H1 (cell line): ENCODE data around the gene NAA40. TPM values are rescaled to one million over a fixed set of nuclear protein-coding genes. Genes with fewer than 3 reads are reported as not detected.

ENCODE experiments used
- CTCF ChIA-PET: fragments of 300-600 bp; sonication (Branson Sonifier 250); formaldehyde crosslinking; loops from one replicate; lab custom pipeline; 2021; ENCODE audit not compliant: partially characterized antibody; lab: Charles Lee
- POLR2A ChIA-PET: fragments of 300-600 bp; sonication (Branson Sonifier 250); formaldehyde crosslinking; loops from one replicate; lab custom pipeline; 2021; ENCODE audit warnings: inconsistent platforms; ENCODE audit not compliant: partially characterized antibody; lab: Charles Lee
- DNase-seq, 2 experiments: peaks; one replicate each; pipeline versions ENCODE4 v3.0.0 to v3.0.0-alpha.2; 2010 to 2022; ENCODE audit warnings: low spot score in 2 of 2, low read depth in 1 of 2, mixed read lengths in 1 of 2
- FAIRE-seq: peaks from 2 replicates; lab custom pipeline; 2011; peaks lifted over from hg19 to GRCh38; lab: Jason Lieb, UNC
- H2AFZ ChIP-seq: 2 replicates; pipeline ENCODE4 v1.8.1; 2012; ENCODE audit warnings: low read length, inconsistent platforms
- H2AK5ac ChIP-seq: 2 replicates; pipeline ENCODE4 v1.6.1; 2013; ENCODE audit warnings: low read depth, low read length
- H2BK120ac ChIP-seq: replicated peaks from 2 replicates; pipeline ENCODE3; 2013; ENCODE audit warnings: low read depth, low read length, inconsistent platforms
- H2BK12ac ChIP-seq: 2 replicates; pipeline ENCODE4 v1.6.1; 2013; ENCODE audit warnings: low read depth, low read length
- H2BK15ac ChIP-seq: 2 replicates; pipeline ENCODE4 v1.6.1; 2013; ENCODE audit warnings: low read length
- H2BK20ac ChIP-seq: 2 replicates; pipeline ENCODE4 v1.6.1; 2013; ENCODE audit warnings: low read length
- H2BK5ac ChIP-seq: 2 replicates; pipeline ENCODE4 v1.6.1; 2013; ENCODE audit warnings: low read depth, low read length
- H3K14ac ChIP-seq: 2 replicates; pipeline ENCODE4 v1.6.1; 2013; ENCODE audit warnings: inconsistent platforms; ENCODE audit not compliant: insufficient read length
- H3K18ac ChIP-seq: 2 replicates; pipeline ENCODE4 v1.6.1; 2013; ENCODE audit warnings: low read length; ENCODE audit errors: extremely low read depth
- H3K23ac ChIP-seq: 2 replicates; pipeline ENCODE4 v1.6.1; 2013; ENCODE audit warnings: inconsistent platforms; ENCODE audit not compliant: insufficient read length
- H3K23me2 ChIP-seq: 2 replicates; pipeline ENCODE4 v1.6.1; 2013; ENCODE audit warnings: low read depth, low read length
- H3K27ac ChIP-seq: 2 replicates; pipeline ENCODE4 v1.6.1; 2011; ENCODE audit warnings: low read depth, low read length, inconsistent platforms
- H3K27me3 ChIP-seq, 4 experiments: replicated peaks in 1 of 4; 1 replicate in 1 of 4; 2 replicates in 3 of 4; pipeline versions ENCODE4 v1.6.1 to v1.8.1; 2011 to 2013; ENCODE audit warnings: low read length in 3 of 4, mild to moderate bottlenecking in 3 of 4, inconsistent platforms in 2 of 4, mixed read lengths in 2 of 4, moderate library complexity in 1 of 4; ENCODE audit not compliant: control insufficient read depth in 3 of 4, insufficient read depth in 3 of 4; ENCODE audit errors: extremely low read depth in 1 of 4
- H3K36me3 ChIP-seq, 4 experiments: 2 replicates each; pipeline versions ENCODE4 v1.6.1 to v1.8.1; 2011 to 2013; ENCODE audit warnings: mild to moderate bottlenecking in 4 of 4, low read length in 3 of 4, moderate library complexity in 2 of 4, control low read depth in 1 of 4, inconsistent platforms in 1 of 4; ENCODE audit not compliant: insufficient read depth in 4 of 4, control insufficient read depth in 2 of 4
- H3K4ac ChIP-seq: replicated peaks from 2 replicates; pipeline ENCODE3; 2013; ENCODE audit warnings: low read length, low read depth, mixed read lengths, inconsistent platforms; ENCODE audit not compliant: insufficient read length
- H3K4me1 ChIP-seq, 4 experiments: replicated peaks in 1 of 4; 1 replicate in 1 of 4; 2 replicates in 3 of 4; pipeline versions ENCODE4 v1.6.1 to v1.8.1; 2011 to 2013; ENCODE audit warnings: low read length in 3 of 4, inconsistent platforms in 2 of 4, mixed read lengths in 1 of 4; ENCODE audit not compliant: insufficient read depth in 4 of 4, control insufficient read depth in 3 of 4
- H3K4me2 ChIP-seq, 2 experiments: 2 replicates each; pipeline versions ENCODE4 v1.6.1 to v1.8.1; 2011 to 2013; ENCODE audit warnings: low read depth in 2 of 2, low read length in 2 of 2, control low read depth in 1 of 2, inconsistent platforms in 1 of 2, mild to moderate bottlenecking in 1 of 2; ENCODE audit not compliant: insufficient read depth in 1 of 2
- H3K4me3 ChIP-seq, 4 experiments: fragments of 200-600, 300-600 bp in 1 of 4; sonication (generic), shearing (Covaris generic), sonication (Bioruptor Twin) in 1 of 4; 2 replicates each; pipeline versions ENCODE4 v1.5.1 to v1.8.1; 2011 to 2016; ENCODE audit warnings: low read length in 4 of 4, low read depth in 3 of 4, control low read depth in 2 of 4, inconsistent platforms in 2 of 4, mild to moderate bottlenecking in 2 of 4, mixed read lengths in 1 of 4, moderate library complexity in 1 of 4; ENCODE audit not compliant: insufficient read depth in 2 of 4; ENCODE audit errors: extremely low read depth in 1 of 4
- H3K56ac ChIP-seq: replicated peaks from 2 replicates; pipeline ENCODE3; 2013; ENCODE audit warnings: low read depth, mild to moderate bottlenecking, mixed read lengths, low read length, inconsistent platforms; ENCODE audit not compliant: insufficient read length
- H3K79me1 ChIP-seq: 2 replicates; pipeline ENCODE4 v1.6.1; 2013; ENCODE audit warnings: low read depth, low read length, control low read depth
- H3K79me2 ChIP-seq, 2 experiments: 2 replicates each; pipeline versions ENCODE4 v1.6.1 to v1.8.1; 2012 to 2013; ENCODE audit warnings: low read length in 2 of 2, mild to moderate bottlenecking in 2 of 2, inconsistent platforms in 1 of 2; ENCODE audit not compliant: insufficient read depth in 2 of 2, control insufficient read depth in 1 of 2
- H3K9ac ChIP-seq, 4 experiments: replicated peaks in 1 of 4; 1 replicate in 1 of 4; 2 replicates in 3 of 4; pipeline versions ENCODE4 v1.6.1 to v1.8.1; 2011 to 2013; ENCODE audit warnings: low read depth in 3 of 4, low read length in 3 of 4, control low read depth in 2 of 4, mild to moderate bottlenecking in 2 of 4, moderate library complexity in 2 of 4, inconsistent platforms in 1 of 4; ENCODE audit errors: extremely low read depth in 1 of 4
- H3K9me3 ChIP-seq, 2 experiments: 2 replicates each; pipeline versions ENCODE4 v1.6.1 to v1.8.1; 2012 to 2013; ENCODE audit warnings: mild to moderate bottlenecking in 2 of 2, moderate library complexity in 2 of 2, control low read depth in 1 of 2, inconsistent platforms in 1 of 2, low read depth in 1 of 2, low read length in 1 of 2, mixed read lengths in 1 of 2; ENCODE audit not compliant: insufficient read depth in 2 of 2
- H4K20me1 ChIP-seq, 2 experiments: replicated peaks in 1 of 2; 2 replicates each; pipeline versions ENCODE3 to v1.8.1; 2011 to 2013; ENCODE audit warnings: inconsistent platforms in 2 of 2, low read length in 2 of 2, mild to moderate bottlenecking in 1 of 2; ENCODE audit not compliant: insufficient read depth in 2 of 2, control insufficient read depth in 1 of 2
- H4K5ac ChIP-seq: 2 replicates; pipeline ENCODE4 v1.6.1; 2013; ENCODE audit warnings: low read length, low read depth, mixed read lengths, inconsistent platforms; ENCODE audit not compliant: insufficient read length
- H4K8ac ChIP-seq: 2 replicates; pipeline ENCODE4 v1.8.0; 2013; ENCODE audit warnings: mild to moderate bottlenecking, moderate library complexity, low read length, inconsistent platforms; ENCODE audit not compliant: insufficient read depth; ENCODE audit errors: extremely low read depth
- H4K91ac ChIP-seq: replicated peaks from 2 replicates; pipeline ENCODE3; 2013; ENCODE audit warnings: low read length, mixed read lengths, inconsistent platforms; ENCODE audit not compliant: insufficient read length
- BCL11A ChIP-seq, 2 experiments: IDR thresholded peaks; one replicate each; pipeline ENCODE4 v1.6.1; 2011; ENCODE audit warnings: low read depth in 2 of 2, low read length in 2 of 2, mild to moderate bottlenecking in 2 of 2
- EZH2 ChIP-seq: fragments of 200-600 bp; sonication (generic); IDR thresholded peaks from 2 replicates; pipeline ENCODE4 v1.7.1; 2012; ENCODE audit warnings: low read depth, mild to moderate bottlenecking, moderate library complexity, low read length, inconsistent platforms; ENCODE audit not compliant: severe bottlenecking
- GABPA ChIP-seq: IDR thresholded peaks from 2 replicates; pipeline ENCODE4 v1.6.1; 2011; ENCODE audit warnings: mild to moderate bottlenecking, low read length, moderate library complexity, borderline replicate concordance; ENCODE audit not compliant: insufficient read depth
- GTF2F1 ChIP-seq: IDR thresholded peaks from 2 replicates; pipeline ENCODE4 v1.6.1; 2012; ENCODE audit warnings: low read depth, low read length, improper control_type of control experiment, borderline replicate concordance
- POU5F1 ChIP-seq: IDR thresholded peaks from 2 replicates; pipeline ENCODE4 v1.6.1; 2011; ENCODE audit warnings: low read depth, mild to moderate bottlenecking, low read length, moderate library complexity
- RAD21 ChIP-seq, 2 experiments: IDR thresholded peaks in 1 of 2; conservative IDR thresholded peaks in 1 of 2; 2 replicates each; pipeline ENCODE4 v1.6.1; 2011; ENCODE audit warnings: low read depth in 2 of 2, low read length in 2 of 2, improper control_type of control experiment in 1 of 2, inconsistent platforms in 1 of 2, mild to moderate bottlenecking in 1 of 2, moderate library complexity in 1 of 2
- RXRA ChIP-seq: IDR thresholded peaks from 2 replicates; pipeline ENCODE4 v1.6.1; 2011; ENCODE audit warnings: low read depth, mild to moderate bottlenecking, low read length, moderate library complexity; ENCODE audit not compliant: insufficient read depth
- SAP30 ChIP-seq: fragments of 300-600 bp; sonication (generic); IDR thresholded peaks from 2 replicates; pipeline ENCODE4 v1.7.1; 2012; ENCODE audit warnings: low read length, moderate library complexity, mild to moderate bottlenecking, inconsistent platforms; ENCODE audit not compliant: insufficient read depth, insufficient replicate concordance
- SP1 ChIP-seq: IDR thresholded peaks from 2 replicates; pipeline ENCODE4 v1.6.1; 2011; ENCODE audit warnings: low read depth, low read length
- SRF ChIP-seq: IDR thresholded peaks from 2 replicates; pipeline ENCODE4 v1.6.1; 2011; ENCODE audit warnings: mild to moderate bottlenecking, low read depth, low read length, moderate library complexity
- USF2 ChIP-seq: IDR thresholded peaks from 2 replicates; pipeline ENCODE4 v1.6.1; 2011; ENCODE audit warnings: low read length, improper control_type of control experiment
- YY1 ChIP-seq: IDR thresholded peaks from 2 replicates; pipeline ENCODE4 v1.6.1; 2011; ENCODE audit warnings: low read depth, mild to moderate bottlenecking, low read length
- WGBS, 2 experiments: shearing (Covaris generic) in 1 of 2; methylation state at CpG; one replicate each; pipeline versions ENCODE4 v1.1.6 to v1.1.7; 2013 to 2015; ENCODE audit warnings: low lambda C conversion rate in 2 of 2, mixed read lengths in 2 of 2, inconsistent platforms in 1 of 2, low coverage in 1 of 2, missing lambda C conversion rate in 1 of 2; ENCODE audit not compliant: insufficient replicate concordance in 2 of 2, insufficient coverage in 1 of 2, insufficient read length in 1 of 2; ENCODE audit errors: extremely low coverage in 1 of 2, missing lambda C conversion rate in 1 of 2; 5-methylcytosine and 5-hydroxymethylcytosine counted together
- polyA plus RNA-seq, 7 experiments: library from polyadenylated mRNA; depleted of rRNA in 3 of 7; stranded (reverse) in 5 of 7; unstranded in 2 of 7; fragments of >200 nt in 5 of 7; fragments of 200-250 nt in 2 of 7; gene quantifications; 1 replicate in 5 of 7; 2 replicates in 1 of 7; 4 replicates in 1 of 7; pipeline versions ENCODE4 v1.2.1 to v1.2.3, GENCODE V29; 2011 to 2013; ENCODE audit warnings: missing spikeins in 2 of 7, mixed read lengths in 2 of 7
- total RNA-seq: library from RNA; stranded (reverse); fragmentation: NEBNext Ultra II Directional; extraction: Animal tissue kit (Norgen Biotek cat#: 25700); gene quantifications from 2 replicates; pipeline ENCODE4 v1.2.1, GENCODE V29; 2021

NAA40 gene
- total and polyA plus RNA-seq, 2 of the 8 experiments (the other 6 are each of a cell fraction or from before 2014, with no cell fraction given), result 20.0 to 31.1 TPM

GRCh38 chr11:64005691-64006090, 66.9 kb downstream of the NAA40 start:
- peaks cover 18% of the 10 kb centered on the region; the same call in 1 of the 2 replicates for H3K23me2 ChIP-seq
- DNase-seq (no peak), FAIRE-seq (no peak)
- H3K4ac ChIP-seq, result no peak overlapping the region
- no peak overlapping the region for H3K27ac ChIP-seq
- ChIA-PET POLR2A (interaction anchor here (0.9 to 2.1 kb wide), 3 partner anchors 13 to 31 kb away, joined by 3 to 11 read pairs (median 3); partner anchors contain the start of gene COX8A), CTCF (interaction anchor here (0.8 to 6.3 kb wide), 9 partner anchors 11 to 169 kb away, joined by 3 to 43 read pairs (median 3); no protein-coding TSS in a partner anchor)
- H4K91ac ChIP-seq, result no peak overlapping the region
- H3K79me1 ChIP-seq, result no peaks in the 10 kb centered on the region
- no peaks in the 10 kb centered on the region for H3K79me2 ChIP-seq
- H3K18ac ChIP-seq, result no peak overlapping the region
- H3K9me3 ChIP-seq, result peaks cover 0 to 6% of the 10 kb centered on the region in 2 experiments; a peak in 1 of 4 replicates
- H2BK120ac ChIP-seq, result no peak overlapping the region
- H2BK5ac ChIP-seq, result no peak overlapping the region
- no peak overlapping the region for H3K4me2 ChIP-seq
- H4K20me1 ChIP-seq, result peaks cover 2 to 7% of the 10 kb centered on the region in 2 experiments
- no peak overlapping the region for H2BK20ac ChIP-seq
- no peak overlapping the region for H2BK12ac ChIP-seq
- H4K5ac ChIP-seq, result no peak overlapping the region
- H2BK15ac ChIP-seq, result no peak overlapping the region
- no peak overlapping the region for H3K14ac ChIP-seq
- H2AFZ ChIP-seq, result no peak overlapping the region
- WGBS, 2 experiments, result 84% methylated on average over 4 of the region's 4 CpGs; no CpG with 5 or more reads in 1 of the 2 experiments
- H4K8ac ChIP-seq, result no peak overlapping the region
- H3K9ac ChIP-seq, result no peak overlapping the region
- peaks cover 0 to 18% (median 11%) of the 10 kb centered on the region in 4 experiments; a peak in 5 of 7 replicates for H3K4me1 ChIP-seq
- peaks cover 33 to 89% (median 74%) of the 10 kb centered on the region in 4 experiments for H3K27me3 ChIP-seq
- no peak overlapping the region for H3K4me3 ChIP-seq
- no peak overlapping the region for H3K56ac ChIP-seq
- no peaks in the 10 kb centered on the region for H3K36me3 ChIP-seq
- H3K23ac ChIP-seq, result no peak overlapping the region
- no peak overlapping the region; the same call in 1 of the 2 replicates for H2AK5ac ChIP-seq
- TF ChIP-seq RAD21 (IDR thresholded peaks at IDR 0.05 in 1 of 2, conservative IDR thresholded peaks at IDR 0.05 in 1 of 2; ENCODE audit: low read depth in 2 of 2, low read length in 2 of 2) (no peak), GABPA (no peak), EZH2 (no peak), USF2 (no peak), POU5F1 (no peak), SP1 (no peak), RXRA (no peak), BCL11A (IDR thresholded peaks at IDR 0.05; ENCODE audit: low read depth in 2 of 2, low read length in 2 of 2) (no peak), SAP30 (no peak), GTF2F1 (no peak), SRF (no peak), YY1 (no peak)
